Measurements from ENCODE around the gene DUSP28. TPM values are rescaled to one million over a fixed set of nuclear protein-coding genes. Genes with fewer than 3 reads are reported as not detected.

Gene DUSP28
- total and polyA plus RNA-seq, 2 of the 13 experiments (the other 11 are each of a cell fraction or from before 2014, with no cell fraction given): 5.2 to 8.6 TPM

DNA sequence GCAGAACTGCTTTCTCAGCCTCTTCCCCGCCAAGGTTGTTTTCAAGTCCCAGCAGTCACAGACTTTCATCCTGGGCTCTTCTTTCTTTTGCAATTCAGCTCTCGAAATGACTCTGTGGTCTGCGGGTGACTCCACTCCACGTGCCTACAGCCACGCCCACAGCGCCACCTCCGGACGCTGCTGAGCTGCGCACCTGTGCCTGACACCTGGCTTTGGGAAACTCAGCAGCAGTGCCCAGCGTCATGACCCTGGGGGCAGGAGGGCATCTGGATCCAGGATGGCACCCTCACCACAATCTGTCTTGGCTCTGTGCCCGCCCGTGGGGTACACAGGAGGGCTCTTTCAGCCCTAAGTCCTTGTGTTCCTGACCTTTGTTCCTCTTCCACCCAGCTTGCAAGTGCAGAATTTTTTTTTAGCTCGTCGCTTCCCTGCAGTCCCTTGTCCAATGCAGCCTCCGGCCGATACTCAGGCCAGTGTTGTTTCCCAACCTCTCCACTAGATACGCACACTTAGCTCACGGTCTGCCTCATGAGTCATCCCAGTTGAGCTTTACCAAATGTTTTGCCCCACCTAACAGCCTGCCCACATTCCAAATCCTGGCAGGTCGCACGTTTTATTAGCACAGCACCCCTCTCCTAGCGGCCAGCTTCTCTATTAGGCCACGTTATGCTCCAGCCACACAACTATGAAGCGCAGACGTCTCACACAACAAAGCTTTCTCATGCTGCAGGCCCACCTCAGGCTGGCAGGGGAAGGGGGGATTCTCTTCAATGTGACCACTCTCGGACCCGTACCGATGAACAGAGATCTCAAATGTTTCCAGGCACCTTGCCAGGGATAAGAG is 19.8 kb downstream of the DUSP28 start (continued):
- TF ChIP-seq DRAP1 (CRISPR knock-in tag; IDR thresholded peaks at IDR 0.05): peak; percentile 63
- TF ChIP-seq MNT (IDR thresholded peaks at IDR 0.05): peak; percentile 89
- TF ChIP-seq RNF2 (conservative IDR thresholded peaks at IDR 0.05; ENCODE audit: low read depth): peak; percentile 82; the same call in 1 of the 2 replicates
- TF ChIP-seq IRF2 (CRISPR knock-in tag; IDR thresholded peaks at IDR 0.05): peak; percentile 80
- no peak for TF ChIP-seq DBP (CRISPR knock-in tag; IDR thresholded peaks at IDR 0.05; ENCODE audit: not compliant biosample characterization)
- TF ChIP-seq ZNF83 (CRISPR knock-in tag; IDR thresholded peaks at IDR 0.05; ENCODE audit: borderline replicate concordance): peak; percentile 13; the same call in 1 of the 2 replicates
- TF ChIP-seq, protein P1, sequence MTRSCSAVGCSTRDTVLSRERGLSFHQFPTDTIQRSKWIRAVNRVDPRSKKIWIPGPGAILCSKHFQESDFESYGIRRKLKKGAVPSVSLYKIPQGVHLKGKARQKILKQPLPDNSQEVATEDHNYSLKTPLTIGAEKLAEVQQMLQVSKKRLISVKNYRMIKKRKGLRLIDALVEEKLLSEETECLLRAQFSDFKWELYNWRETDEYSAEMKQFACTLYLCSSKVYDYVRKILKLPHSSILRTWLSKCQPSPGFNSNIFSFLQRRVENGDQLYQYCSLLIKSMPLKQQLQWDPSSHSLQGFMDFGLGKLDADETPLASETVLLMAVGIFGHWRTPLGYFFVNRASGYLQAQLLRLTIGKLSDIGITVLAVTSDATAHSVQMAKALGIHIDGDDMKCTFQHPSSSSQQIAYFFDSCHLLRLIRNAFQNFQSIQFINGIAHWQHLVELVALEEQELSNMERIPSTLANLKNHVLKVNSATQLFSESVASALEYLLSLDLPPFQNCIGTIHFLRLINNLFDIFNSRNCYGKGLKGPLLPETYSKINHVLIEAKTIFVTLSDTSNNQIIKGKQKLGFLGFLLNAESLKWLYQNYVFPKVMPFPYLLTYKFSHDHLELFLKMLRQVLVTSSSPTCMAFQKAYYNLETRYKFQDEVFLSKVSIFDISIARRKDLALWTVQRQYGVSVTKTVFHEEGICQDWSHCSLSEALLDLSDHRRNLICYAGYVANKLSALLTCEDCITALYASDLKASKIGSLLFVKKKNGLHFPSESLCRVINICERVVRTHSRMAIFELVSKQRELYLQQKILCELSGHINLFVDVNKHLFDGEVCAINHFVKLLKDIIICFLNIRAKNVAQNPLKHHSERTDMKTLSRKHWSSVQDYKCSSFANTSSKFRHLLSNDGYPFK (CRISPR knock-in tag; IDR thresholded peaks at IDR 0.05; ENCODE audit: borderline replicate concordance): peak; percentile 55
- TF ChIP-seq ISL2 (CRISPR knock-in tag; IDR thresholded peaks at IDR 0.05): peak; percentile 55; the same call in 1 of the 2 replicates
- TF ChIP-seq FOXK1 (CRISPR knock-in tag; IDR thresholded peaks at IDR 0.05; ENCODE audit: borderline replicate concordance, low read depth): peak; percentile 67; the same call in 1 of the 2 replicates
- peak; percentile 75 for TF ChIP-seq PRDM10 (CRISPR knock-in tag; IDR thresholded peaks at IDR 0.05; ENCODE audit: low read depth)
- peak; percentile 84 for TF ChIP-seq HNF4A (CRISPR knock-in tag; IDR thresholded peaks at IDR 0.05)
- no peak for TF ChIP-seq PAWR (CRISPR knock-in tag; IDR thresholded peaks at IDR 0.05; ENCODE audit: borderline replicate concordance)
- peak; percentile 68; the same call in 1 of the 2 replicates for TF ChIP-seq MIER2 (CRISPR knock-in tag; IDR thresholded peaks at IDR 0.05)
- TF ChIP-seq, protein P2, sequence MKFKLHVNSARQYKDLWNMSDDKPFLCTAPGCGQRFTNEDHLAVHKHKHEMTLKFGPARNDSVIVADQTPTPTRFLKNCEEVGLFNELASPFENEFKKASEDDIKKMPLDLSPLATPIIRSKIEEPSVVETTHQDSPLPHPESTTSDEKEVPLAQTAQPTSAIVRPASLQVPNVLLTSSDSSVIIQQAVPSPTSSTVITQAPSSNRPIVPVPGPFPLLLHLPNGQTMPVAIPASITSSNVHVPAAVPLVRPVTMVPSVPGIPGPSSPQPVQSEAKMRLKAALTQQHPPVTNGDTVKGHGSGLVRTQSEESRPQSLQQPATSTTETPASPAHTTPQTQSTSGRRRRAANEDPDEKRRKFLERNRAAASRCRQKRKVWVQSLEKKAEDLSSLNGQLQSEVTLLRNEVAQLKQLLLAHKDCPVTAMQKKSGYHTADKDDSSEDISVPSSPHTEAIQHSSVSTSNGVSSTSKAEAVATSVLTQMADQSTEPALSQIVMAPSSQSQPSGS (CRISPR knock-in tag; IDR thresholded peaks at IDR 0.05): no peak
- no peak for TF ChIP-seq SMAD9 (CRISPR knock-in tag; IDR thresholded peaks at IDR 0.05)
- 0 out of 2 replicates have a peak, but pooled peaks have one; percentile 65 for TF ChIP-seq CHCHD3 (CRISPR knock-in tag; IDR thresholded peaks at IDR 0.05)
- TF ChIP-seq ZNF737 (CRISPR knock-in tag; IDR thresholded peaks at IDR 0.05; ENCODE audit: borderline replicate concordance): no peak
